LNCaP clone FGC (cell line): Measurements from ENCODE around the gene PTPRT.

Experiments used
- DNase-seq: peaks from one replicate; pipeline ENCODE4 v3.0.0-alpha.2; 2011; ENCODE audit warnings: low read depth
- H3K4me3 ChIP-seq: 2 replicates; pipeline ENCODE4 v1.5.1; 2011; ENCODE audit warnings: mild to moderate bottlenecking, low read depth, low read length, control low read depth
- CTCF ChIP-seq: IDR thresholded peaks from 2 replicates; pipeline ENCODE4 v1.5.1; 2012; ENCODE audit warnings: mild to moderate bottlenecking; ENCODE audit not compliant: control insufficient read depth, insufficient read depth; ENCODE audit errors: extremely low read depth

Gene PTPRT

GRCh38 chr20:43096126-43096930 is 93.4 kb downstream of the PTPRT start:
- H3K4me3 ChIP-seq: no peak overlapping the region
- TF ChIP-seq CTCF: no peak
- no peak for DNase-seq

GRCh38 chr20:43095034-43095433 is 94.7 kb downstream of the PTPRT start:
- DNase-seq: no peak
- no peak for TF ChIP-seq CTCF
- H3K4me3 ChIP-seq: no peak overlapping the region

- no peak for TF ChIP-seq CTCF
- no peak overlapping the region for H3K4me3 ChIP-seq
- DNase-seq: no peak
Measured at GRCh38 chr20:43092386-43093088, 97.2 kb downstream of the PTPRT start.

- TF ChIP-seq CTCF: no peak
Measured at GRCh38 chr20:43068482-43068881, 121.2 kb downstream of the PTPRT start.

GRCh38 chr20:43066125-43066524 is 123.6 kb downstream of the PTPRT start:
- DNase-seq: no peak
- H3K4me3 ChIP-seq: no peak overlapping the region

More at GRCh38 chr20:43068482-43068881, 121.2 kb downstream of the PTPRT start:
- DNase-seq: no peak
- no peak overlapping the region for H3K4me3 ChIP-seq

GRCh38 chr20:43065299-43065698 is 124.4 kb downstream of the PTPRT start:
- DNase-seq: no peak
- H3K4me3 ChIP-seq: no peak overlapping the region
- TF ChIP-seq CTCF: no peak

More at GRCh38 chr20:43066125-43066524, 123.6 kb downstream of the PTPRT start:
- no peak for TF ChIP-seq CTCF

GRCh38 chr20:43058077-43058476 is 131.6 kb downstream of the PTPRT start:
- TF ChIP-seq CTCF: no peak

More at GRCh38 chr20:43058077-43058476, 131.6 kb downstream of the PTPRT start:
- no peak for DNase-seq
- no peak overlapping the region for H3K4me3 ChIP-seq
